H1 (cell line): ENCODE data around the gene DNAH12.

ENCODE experiments used
- CTCF ChIP-seq, 3 experiments: IDR thresholded peaks; 1 replicate in 2 of 3; 2 replicates in 1 of 3; pipeline versions ENCODE4 v1.5.1 to v1.6.1; 2011; ENCODE audit warnings: low read length in 3 of 3, mild to moderate bottlenecking in 3 of 3, inconsistent platforms in 2 of 3, low read depth in 1 of 3, moderate library complexity in 1 of 3; ENCODE audit not compliant: insufficient read depth in 1 of 3; ENCODE audit errors: control extremely low read depth in 1 of 3
- FOSL1 ChIP-seq: IDR thresholded peaks from 2 replicates; pipeline ENCODE4 v1.6.1; 2011; ENCODE audit warnings: mild to moderate bottlenecking, low read depth, low read length, moderate library complexity; ENCODE audit not compliant: insufficient read depth
- POLR2A ChIP-seq, 2 experiments: IDR thresholded peaks; 1 replicate in 1 of 2; 2 replicates in 1 of 2; pipeline ENCODE4 v1.6.1; 2011; ENCODE audit warnings: low read depth in 2 of 2, low read length in 2 of 2, mild to moderate bottlenecking in 2 of 2; ENCODE audit errors: control extremely low read depth in 1 of 2
- POLR2AphosphoS5 ChIP-seq: IDR thresholded peaks from 2 replicates; pipeline ENCODE4 v1.6.1; 2011; ENCODE audit warnings: low read depth, low read length
- SIN3A ChIP-seq, 2 experiments: IDR thresholded peaks in 1 of 2; conservative IDR thresholded peaks in 1 of 2; 2 replicates each; pipeline ENCODE4 v1.6.1; 2011 to 2012; ENCODE audit warnings: low read length in 2 of 2, improper control_type of control experiment in 1 of 2, low read depth in 1 of 2, mild to moderate bottlenecking in 1 of 2
- SIRT6 ChIP-seq: IDR thresholded peaks from one replicate; pipeline ENCODE4 v1.7.1; 2012; ENCODE audit warnings: low read length, inconsistent platforms
- YY1 ChIP-seq: IDR thresholded peaks from 2 replicates; pipeline ENCODE4 v1.6.1; 2011; ENCODE audit warnings: low read depth, mild to moderate bottlenecking, low read length

- TF ChIP-seq YY1 (no peak), FOSL1 (no peak), POLR2A (IDR thresholded peaks at IDR 0.05; ENCODE audit: control extremely low read depth in 1 of 2, low read depth in 2 of 2, low read length in 2 of 2) (no peak), SIRT6 (no peak), SIN3A (conservative IDR thresholded peaks at IDR 0.05 in 1 of 2, IDR thresholded peaks at IDR 0.05 in 1 of 2; ENCODE audit: low read depth in 1 of 2, low read length in 2 of 2) (no peak), POLR2AphosphoS5 (no peak), CTCF (IDR thresholded peaks at IDR 0.05; ENCODE audit: control extremely low read depth in 1 of 3, insufficient read depth in 1 of 3, low read depth in 1 of 3, low read length in 3 of 3) (no peak)
Measured at GRCh38 chr3:57261119-57261518, 283.0 kb downstream of the DNAH12 start.
